Mesenteric fat pad (tissue), 1 donor: Measurements from ENCODE around the gene PRSS57. TPM values are rescaled to one million over a fixed set of nuclear protein-coding genes. Genes with fewer than 3 reads are reported as not detected.
"Not testable (repeated sequence)": the region's sequence is repeated elsewhere in the genome, so short reads cannot be mapped to it uniquely, and the experiment has no call there.

ENCODE experiments used
- DNase-seq: peaks from one replicate; pipeline ENCODE4 v3.0.0-alpha.2; 2020; ENCODE audit warnings: low spot score
- total RNA-seq: library from RNA; stranded (reverse); fragmentation: NEBNext Ultra II Directional; extraction: Animal tissue kit (Norgen Biotek cat#: 25700); gene quantifications from one replicate; pipeline ENCODE4 v1.2.1, GENCODE V29; 2021
- donor health status: DM: yes; HTN: yes; CAD: no.

PRSS57 gene
- total RNA-seq, 1 donor from 2014 or later = not detected

GRCh38 chr19:674282-675151 is 20.7 kb downstream of the PRSS57 start:
- no peak for DNase-seq

DNA sequence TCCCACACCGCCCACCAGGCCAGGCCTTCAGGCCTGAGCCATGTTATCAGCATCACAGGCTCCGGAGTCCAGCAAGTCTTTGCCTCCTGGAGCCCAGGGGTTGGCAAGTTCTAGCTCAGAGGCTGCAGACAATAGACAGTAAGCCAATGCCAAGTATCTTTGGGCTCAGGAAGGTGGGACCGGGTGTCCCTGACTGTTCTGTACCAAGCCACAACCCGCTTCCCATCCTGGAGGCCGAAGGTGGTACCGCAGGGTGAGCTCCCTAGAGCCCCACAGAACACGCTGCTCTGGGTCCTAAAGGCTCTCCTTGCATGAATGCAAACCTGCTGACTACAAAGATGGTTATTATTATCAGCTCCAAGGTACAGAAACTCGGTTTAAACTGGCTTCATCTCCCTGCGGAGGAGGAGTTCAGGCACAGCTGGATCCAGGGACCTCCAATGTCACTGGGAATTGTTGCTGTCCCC is 24.6 kb downstream of the PRSS57 start:
- no peak for DNase-seq

DNA sequence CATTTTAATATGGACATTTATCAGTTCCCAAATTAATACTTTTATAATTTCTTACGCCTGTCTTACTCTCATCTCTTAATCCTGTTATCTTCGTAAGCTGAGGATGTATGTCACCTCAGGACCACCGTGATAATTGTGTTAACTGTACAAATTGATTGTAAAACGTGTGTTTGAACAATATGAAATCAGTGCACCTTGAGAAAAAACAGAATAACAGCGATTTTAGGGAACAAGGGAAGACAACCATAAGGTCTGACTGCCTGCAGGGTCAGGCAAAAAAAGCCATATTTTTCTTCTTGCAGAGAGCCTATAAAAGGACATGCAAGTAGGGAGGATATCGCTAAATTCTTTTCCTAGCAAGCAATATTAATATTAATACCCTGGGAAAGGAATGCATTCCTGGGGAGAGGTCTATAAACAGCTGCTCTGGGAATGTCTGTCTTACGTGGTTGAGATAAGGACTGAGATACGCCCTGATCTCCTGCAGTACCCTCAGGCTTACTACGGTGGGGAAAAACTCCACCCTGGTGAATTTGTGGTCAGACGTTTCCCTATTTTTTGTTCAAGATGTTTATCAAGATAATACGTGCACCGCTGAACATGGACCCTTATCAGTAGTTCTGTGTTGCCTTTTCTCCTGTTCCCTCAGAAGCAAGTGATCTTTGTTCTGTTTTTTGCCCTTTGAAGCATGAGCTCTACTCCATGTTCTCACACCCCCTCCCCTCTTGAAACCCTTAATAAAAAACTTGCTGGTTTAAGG is 26.4 kb downstream of the PRSS57 start:
- not testable (repeated sequence) for DNase-seq

- DNase-seq = not testable (repeated sequence)
Measured at GRCh38 chr19:666985-667573, 28.2 kb downstream of the PRSS57 start.

DNA sequence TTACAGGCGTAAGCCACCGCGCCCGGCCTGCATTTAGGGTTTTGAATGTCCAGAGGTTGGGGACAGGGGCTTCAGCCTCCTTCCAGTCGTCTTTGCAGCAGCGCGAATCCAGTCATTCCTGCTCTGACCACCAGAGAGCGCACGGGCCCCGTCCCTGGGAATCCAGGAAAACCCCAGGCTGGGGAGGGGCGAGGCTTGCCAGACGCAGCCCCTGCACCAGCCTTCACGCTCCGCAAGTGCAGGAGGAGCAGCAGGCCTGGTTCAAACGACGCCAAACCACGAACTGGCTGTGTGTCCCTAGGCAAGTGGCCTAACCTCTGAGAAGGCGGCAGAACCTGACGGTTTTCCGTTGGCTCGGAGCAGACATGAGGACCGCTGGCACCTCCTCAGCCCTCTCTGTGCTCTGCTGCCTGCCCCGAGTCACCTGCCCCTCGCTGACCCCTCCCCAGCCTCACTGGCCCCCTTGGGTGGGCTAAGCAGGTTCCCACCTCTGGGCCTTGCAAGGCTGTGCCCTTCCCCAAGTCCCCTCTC is 30.3 kb downstream of the PRSS57 start:
- no peak for DNase-seq

DNA sequence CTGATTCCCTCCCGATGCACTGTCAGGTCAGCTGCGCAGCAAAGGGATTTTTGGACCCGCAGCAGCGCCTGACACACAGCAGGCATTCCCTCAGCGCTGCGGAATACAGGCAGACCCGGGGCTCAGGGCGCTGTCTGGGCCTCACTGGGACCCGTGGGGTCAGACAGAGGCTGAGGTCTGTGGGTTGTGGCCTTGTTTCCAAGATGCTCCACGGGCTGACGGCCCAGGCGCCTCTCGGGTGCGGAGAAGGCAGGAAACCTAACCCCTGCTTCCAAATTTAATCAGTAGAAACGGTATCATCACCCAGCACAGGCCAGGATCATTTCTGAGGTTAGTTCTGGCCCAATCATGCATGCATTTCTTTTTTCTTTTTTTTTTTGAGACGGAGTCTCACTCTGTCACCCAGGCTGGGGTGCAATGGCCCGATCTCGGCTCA is 31.6 kb downstream of the PRSS57 start:
- DNase-seq = no peak

GRCh38 chr19:662962-663681 is 32.1 kb downstream of the PRSS57 start, which contains the start of gene RNF126:
Gene RNF126 (minus strand): TSS chr19:663214. CDS start chr19:663121, 93 bp downstream.
- peak; percentile 98 for DNase-seq

- no peak for DNase-seq
Measured at GRCh38 chr19:662207-662961, 32.9 kb downstream of the PRSS57 start.

- DNase-seq = no peak
Measured at GRCh38 chr19:661427-662196, 33.6 kb downstream of the PRSS57 start.

DNA sequence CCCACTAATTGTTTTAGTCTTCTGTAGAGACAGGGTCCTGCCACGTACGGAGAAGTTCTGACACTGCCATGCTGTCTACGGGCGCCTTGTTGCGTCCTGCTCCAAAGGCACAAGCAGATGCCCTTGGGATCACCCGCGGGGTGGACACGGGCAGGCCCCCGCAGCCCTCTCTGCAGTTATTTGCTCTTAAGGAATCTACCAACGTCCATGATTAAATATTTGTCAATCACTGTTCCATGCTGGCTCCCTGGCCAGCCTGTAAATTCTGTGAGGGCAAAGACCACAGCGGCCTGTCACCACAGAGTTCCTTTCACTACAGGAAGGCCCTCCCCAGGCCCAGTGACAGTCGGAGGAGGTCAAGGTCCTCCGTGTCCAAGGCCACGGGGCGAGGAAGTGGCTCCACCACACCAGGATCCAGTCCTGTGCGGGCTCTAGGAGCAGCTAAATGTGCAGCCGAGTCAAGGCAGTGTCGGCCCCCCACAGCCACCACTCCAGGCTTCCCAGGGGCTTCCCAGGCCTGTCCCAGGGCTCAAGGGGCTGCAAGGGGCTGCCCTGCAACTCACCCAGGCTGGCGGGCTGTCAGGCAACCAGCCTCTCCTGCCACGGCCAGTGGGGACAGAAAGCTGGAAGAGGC is 34.3 kb downstream of the PRSS57 start:
- no peak for DNase-seq

- no peak for DNase-seq
Measured at GRCh38 chr19:658916-659839, 36.1 kb downstream of the PRSS57 start.

DNA sequence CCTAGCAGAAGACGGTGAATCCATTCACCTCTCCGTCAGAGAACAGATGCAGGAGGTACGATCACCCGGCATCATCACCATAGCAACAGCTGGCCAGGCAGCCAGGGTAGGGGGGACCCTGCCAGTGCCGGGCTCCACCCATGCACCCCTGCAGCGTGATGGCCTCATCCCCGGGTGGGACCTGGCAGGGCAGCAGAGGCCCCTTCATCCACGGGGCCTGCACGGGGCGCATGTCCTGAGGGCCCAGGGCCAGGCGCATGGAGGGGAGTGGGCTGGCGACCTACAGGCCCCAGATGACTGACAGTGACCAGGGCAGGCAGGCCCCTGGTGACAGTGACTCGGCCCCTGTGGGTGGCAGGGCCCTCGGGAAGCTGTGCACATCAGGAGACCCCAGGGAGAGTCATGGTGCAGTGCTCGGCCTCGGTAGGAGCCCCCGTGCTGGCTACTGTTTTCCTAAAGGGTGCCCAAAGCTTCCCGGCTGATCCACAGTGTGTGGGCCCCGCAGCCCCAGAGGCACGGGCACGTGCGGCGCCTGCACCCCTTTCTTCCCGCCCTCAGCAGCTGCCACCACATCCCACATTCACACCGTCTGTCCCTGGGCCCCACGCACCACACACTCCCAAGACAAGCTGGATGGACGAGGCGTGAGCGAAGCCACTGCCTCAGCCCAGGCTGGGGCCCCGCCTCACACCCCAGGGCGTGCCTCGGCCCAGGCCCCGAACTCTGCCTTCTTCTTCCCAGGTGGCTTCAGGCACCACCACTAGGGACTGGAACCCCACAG is 37.0 kb downstream of the PRSS57 start:
- no peak for DNase-seq

GRCh38 chr19:657611-658010 is 37.6 kb downstream of the PRSS57 start:
- no peak for DNase-seq

GRCh38 chr19:656751-657559 is 38.3 kb downstream of the PRSS57 start:
- DNase-seq = no peak

GRCh38 chr19:655691-656090 is 39.6 kb downstream of the PRSS57 start:
- no peak for DNase-seq

GRCh38 chr19:653425-653824 is 41.8 kb downstream of the PRSS57 start:
- DNase-seq = no peak
